Erythroblast (primary cell): Measurements from ENCODE around the gene FLT3LG.

Experiments used
- GATA1 ChIP-seq: IDR thresholded peaks from 2 replicates; pipeline ENCODE4 v1.6.1; 2011; ENCODE audit warnings: low read depth, mild to moderate bottlenecking, control low read depth, low read length, moderate library complexity
- POLR2A ChIP-seq: IDR thresholded peaks from 2 replicates; pipeline ENCODE4 v1.6.1; 2011; ENCODE audit warnings: mild to moderate bottlenecking, low read length

- TF ChIP-seq POLR2A (no peak), GATA1 (no peak)
Observed at GRCh38 chr19:49534632-49535385, 60.8 kb downstream of the FLT3LG start.
